Activated CD4-positive, alpha-beta T cell treated with anti-CD3 and anti-CD28 coated beads, Interleukin-2, amount 50 U/mL, for 16 hours (primary cell): ENCODE data around the gene CCT5.
"Not testable (repeated sequence)": the region's sequence is repeated elsewhere in the genome, so short reads cannot be mapped to it uniquely, and the experiment has no call there.

Experiments
- DNase-seq: peaks from one replicate; pipeline ENCODE4 v3.0.0-alpha.2; 2020

The CCT5 gene

GRCh38 chr5:10278658-10279279 is 28.7 kb downstream of the CCT5 start:
- no peak for DNase-seq

- no peak for DNase-seq
Measured at GRCh38 chr5:10279328-10279727, 29.2 kb downstream of the CCT5 start.

- DNase-seq: no peak
Measured at GRCh38 chr5:10279925-10280720, 30.0 kb downstream of the CCT5 start.

- DNase-seq: peak; percentile 86
Measured at GRCh38 chr5:10283927-10284635, 34.0 kb downstream of the CCT5 start.

GRCh38 chr5:10285362-10285761 is 35.3 kb downstream of the CCT5 start:
- DNase-seq: not testable (repeated sequence)

- no peak for DNase-seq
Measured at GRCh38 chr5:10286162-10286861, 36.2 kb downstream of the CCT5 start.

GRCh38 chr5:10286862-10287227 is 36.8 kb downstream of the CCT5 start:
- DNase-seq: no peak

GRCh38 chr5:10288592-10289219 is 38.6 kb downstream of the CCT5 start:
- no peak for DNase-seq

GRCh38 chr5:10289353-10289752 is 39.3 kb downstream of the CCT5 start:
- no peak for DNase-seq

- no peak for DNase-seq
Measured at GRCh38 chr5:10289991-10290390, 39.9 kb downstream of the CCT5 start.

GRCh38 chr5:10290438-10290837 is 40.4 kb downstream of the CCT5 start:
- DNase-seq: no peak

GRCh38 chr5:10291692-10292339 is 41.7 kb downstream of the CCT5 start:
- DNase-seq: no peak

- no peak for DNase-seq
Measured at GRCh38 chr5:10293907-10294662, 44.0 kb downstream of the CCT5 start.

- no peak for DNase-seq
Measured at GRCh38 chr5:10295619-10296326, 45.7 kb downstream of the CCT5 start.

GRCh38 chr5:10297646-10298204 is 47.6 kb downstream of the CCT5 start:
- DNase-seq: no peak

- no peak for DNase-seq
Measured at GRCh38 chr5:10300246-10300645, 50.2 kb downstream of the CCT5 start.

GRCh38 chr5:10301266-10301665 is 51.2 kb downstream of the CCT5 start:
- DNase-seq: no peak

- DNase-seq: no peak
Measured at GRCh38 chr5:10301842-10302610, 51.9 kb downstream of the CCT5 start.

GRCh38 chr5:10303201-10303600 is 53.1 kb downstream of the CCT5 start:
- DNase-seq: no peak

GRCh38 chr5:10303699-10304170 is 53.7 kb downstream of the CCT5 start:
- no peak for DNase-seq
